Measurements from ENCODE around the gene CNEP1R1.
A peak's percentile ranks its signal among the peaks of the same experiment; 100 is the strongest.
"Not testable (repeated sequence)": the region's sequence is repeated elsewhere in the genome, so short reads cannot be mapped to it uniquely, and the experiment has no call there.

The CNEP1R1 gene, protein sequence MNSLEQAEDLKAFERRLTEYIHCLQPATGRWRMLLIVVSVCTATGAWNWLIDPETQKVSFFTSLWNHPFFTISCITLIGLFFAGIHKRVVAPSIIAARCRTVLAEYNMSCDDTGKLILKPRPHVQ

DNA sequence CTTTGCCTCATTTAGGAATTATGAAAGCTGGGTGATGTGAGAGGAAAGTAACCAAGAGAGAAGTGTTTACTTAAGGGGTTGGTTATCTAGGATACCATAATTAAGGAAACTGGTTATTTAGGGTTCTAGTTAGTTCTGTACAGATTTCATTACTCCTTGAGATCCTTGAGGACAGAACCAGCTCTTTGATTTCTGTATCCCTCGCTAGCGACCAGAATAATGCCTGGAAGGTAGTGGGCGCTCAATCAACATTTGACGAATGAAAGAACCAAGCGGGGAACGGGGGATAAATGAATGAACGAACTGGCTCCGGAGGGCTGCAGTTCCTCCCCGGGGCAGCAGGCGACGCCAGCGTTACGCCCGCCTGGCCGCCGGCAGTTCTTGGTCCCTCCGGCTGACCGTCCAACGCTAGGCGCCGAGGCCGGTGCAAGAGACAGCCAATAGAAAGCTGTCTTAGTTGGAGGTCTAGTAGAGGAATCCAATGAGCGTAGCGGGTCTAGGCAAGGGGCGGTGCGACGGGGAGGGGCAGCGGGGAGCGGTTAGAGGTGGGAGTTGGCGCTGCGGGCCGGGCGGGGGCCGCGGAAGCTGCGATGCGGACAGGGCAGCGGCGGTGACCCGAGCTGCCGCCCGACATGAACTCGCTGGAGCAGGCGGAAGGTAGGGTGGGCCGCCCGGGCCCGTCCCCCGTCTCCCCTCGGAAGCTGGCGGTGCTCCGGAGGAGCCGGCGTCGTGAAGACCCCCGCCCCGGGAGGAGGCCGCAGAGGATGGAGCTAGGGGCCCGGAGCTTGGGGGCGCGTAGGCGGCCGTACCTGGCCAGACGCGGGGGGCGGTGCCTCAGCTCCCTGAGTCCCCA, at the start of gene CNEP1R1:
Gene CNEP1R1, plus strand, starts transcription at position 542 of the 853 bp plus-strand sequence. Its CDS starts 91 bp downstream, at position 633.
- peak; percentile 80 to 85 (median 84) for DNase-seq

DNA sequence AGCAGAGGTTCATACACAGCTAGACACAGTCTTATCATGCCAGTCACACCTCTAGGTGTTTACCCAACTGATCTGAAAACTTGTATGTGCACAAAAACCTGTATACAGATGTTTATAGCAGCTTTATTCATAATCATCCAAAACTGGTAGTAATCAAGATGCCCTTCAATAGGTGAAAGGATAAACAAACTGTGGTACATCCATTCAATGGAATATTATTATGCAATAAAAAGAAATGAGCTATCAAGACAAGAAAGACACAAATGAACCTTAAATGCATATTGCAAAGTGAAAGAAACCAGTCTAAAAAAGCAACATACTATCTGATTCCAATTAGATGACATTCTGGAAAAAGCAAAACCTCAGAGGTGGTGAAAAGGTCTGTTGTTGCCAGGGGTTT, 47.6 kb upstream of the CNEP1R1 start:
- DNase-seq: no peak

DNA sequence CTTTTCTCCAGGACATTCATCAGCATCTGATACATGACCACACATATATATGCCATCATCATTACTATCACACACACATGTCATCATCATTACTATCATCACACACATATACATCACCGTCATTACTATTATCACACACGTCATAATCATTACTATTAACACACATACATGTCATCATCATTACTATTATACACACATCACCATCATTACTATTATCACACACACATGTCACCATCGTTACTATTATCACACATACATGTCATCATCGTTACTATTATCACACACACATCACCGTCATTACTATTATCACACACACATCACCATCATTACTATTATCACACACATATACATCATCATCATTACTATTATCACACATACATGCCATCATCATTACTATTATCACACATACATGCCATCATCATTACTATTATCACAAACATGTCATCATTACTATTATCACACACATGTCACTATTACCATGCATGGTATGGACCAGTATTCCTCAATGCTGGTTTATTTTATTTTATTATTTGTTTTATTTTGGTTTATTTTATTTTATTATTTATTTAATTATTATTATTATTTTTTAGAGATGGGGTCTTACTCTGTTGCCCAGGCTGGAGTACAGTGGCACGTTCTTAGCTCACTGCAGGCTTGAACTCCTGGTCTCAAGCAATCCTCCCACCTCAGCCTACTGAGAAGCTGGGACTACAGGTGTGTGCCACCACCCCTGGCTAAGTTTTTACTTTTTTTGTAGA, 46.3 kb upstream of the CNEP1R1 start:
- DNase-seq: no peak

DNA sequence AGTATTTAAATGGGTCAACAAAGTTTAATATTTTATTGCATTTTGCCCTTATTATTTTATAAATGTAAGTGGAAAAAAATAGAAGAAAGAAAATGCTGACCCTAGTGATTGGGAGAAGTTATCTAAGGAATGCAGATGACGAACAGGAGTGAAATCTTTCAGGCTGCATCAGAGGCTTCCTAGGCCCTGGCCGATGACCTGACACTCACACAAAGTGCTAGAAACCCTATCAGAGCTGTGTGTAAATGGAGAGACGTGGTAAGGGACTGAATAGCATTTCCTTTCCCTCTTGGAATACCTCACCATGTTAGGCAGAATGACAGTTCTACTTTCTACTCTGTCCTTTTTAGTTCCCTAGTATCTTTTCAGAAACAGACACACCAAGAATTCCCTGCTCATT, 44.9 kb upstream of the CNEP1R1 start:
- no peak for DNase-seq

DNA sequence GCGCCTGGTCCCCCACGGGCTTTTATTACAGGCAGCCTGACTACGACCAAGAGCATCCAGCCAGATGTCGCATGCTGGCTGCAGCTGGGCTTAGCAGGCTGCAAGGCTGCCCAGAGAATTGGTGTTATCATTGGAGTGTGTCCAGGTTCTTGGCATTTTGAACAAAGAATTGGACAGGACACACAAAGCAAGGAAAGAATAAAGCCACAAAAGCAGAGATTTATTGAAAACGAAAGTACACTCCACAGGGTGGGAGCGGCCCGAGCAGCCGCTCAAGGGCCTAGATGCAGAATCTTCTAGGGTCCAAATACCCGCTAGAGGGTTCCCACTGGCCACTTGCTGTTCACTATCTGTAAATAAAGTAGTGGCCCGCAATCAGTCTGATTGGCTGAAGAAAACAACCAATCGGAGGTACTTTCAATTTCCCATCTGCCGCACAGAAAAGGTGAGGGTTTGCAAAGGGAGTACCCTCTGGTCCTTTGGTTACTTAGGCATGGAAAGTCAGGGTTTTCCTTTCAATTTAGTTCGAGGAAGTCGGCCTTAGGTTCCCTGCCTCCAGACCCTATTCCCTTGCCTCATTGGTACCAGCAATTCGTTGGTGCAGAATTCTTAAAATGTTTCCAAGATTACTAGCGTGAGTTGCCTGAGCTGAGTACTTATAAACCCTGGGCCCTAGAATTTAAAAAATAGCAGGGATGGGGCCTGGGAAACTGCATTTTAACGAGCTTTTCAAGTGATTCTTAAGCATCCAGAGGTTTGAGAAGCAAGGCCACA, 38.5 kb upstream of the CNEP1R1 start:
- DNase-seq: no peak

DNA sequence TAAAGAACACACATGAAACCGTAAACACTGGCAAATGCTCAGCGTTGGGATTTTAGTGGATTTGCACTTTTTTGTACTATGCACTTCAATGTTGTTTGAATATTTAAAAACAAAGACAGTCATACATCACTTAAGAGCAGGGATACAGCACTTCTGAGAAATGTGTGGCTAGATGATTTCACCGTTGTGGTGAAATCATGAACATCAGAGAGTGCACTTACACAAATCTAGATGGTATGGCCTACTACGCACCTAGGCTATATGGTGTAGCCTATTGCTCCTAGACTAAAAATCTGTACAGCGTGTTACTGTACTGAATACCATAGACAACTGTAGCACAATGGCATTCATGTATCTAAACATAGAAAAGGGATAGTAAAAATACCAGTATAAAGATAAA, 37.6 kb upstream of the CNEP1R1 start:
- no peak for DNase-seq

DNA sequence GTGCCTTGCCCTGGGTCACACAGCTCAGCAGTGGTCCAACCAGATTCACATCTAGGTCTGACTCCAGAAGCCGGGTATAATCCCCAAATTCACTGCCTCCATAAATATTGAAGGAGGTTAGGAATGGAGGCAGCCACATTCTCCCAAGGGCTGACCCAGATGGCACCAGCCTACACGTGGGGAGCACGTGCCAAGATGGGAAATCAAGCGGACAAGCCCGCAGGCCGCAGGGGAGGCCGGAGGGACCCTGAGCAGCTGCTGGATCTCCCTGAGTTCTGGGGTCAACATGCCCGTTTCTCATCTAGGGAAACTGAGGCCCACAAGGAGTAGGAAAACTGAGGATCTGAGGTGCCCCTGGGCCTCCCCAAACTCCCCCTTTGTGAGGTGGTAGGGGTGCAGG, 32.2 kb upstream of the CNEP1R1 start:
- DNase-seq: no peak

DNA sequence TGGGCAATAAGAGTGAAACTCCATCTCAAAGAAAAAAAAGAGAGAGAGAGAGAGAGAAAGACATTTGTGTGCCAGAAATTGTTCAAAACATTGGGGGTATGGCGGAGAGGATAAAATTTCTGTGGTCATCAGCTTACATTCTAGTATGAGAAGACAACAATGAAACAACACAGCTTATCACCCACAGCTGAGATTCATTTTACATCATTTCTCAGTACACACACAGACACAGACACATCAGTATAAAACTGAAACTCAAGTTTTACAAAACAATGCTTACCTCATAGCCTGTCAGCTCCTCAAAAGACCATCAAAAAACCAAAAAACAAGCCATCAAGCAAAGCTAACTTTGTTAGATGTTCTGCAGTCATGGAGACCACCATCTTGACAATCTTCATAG, 31.4 kb upstream of the CNEP1R1 start:
- DNase-seq: no peak

DNA sequence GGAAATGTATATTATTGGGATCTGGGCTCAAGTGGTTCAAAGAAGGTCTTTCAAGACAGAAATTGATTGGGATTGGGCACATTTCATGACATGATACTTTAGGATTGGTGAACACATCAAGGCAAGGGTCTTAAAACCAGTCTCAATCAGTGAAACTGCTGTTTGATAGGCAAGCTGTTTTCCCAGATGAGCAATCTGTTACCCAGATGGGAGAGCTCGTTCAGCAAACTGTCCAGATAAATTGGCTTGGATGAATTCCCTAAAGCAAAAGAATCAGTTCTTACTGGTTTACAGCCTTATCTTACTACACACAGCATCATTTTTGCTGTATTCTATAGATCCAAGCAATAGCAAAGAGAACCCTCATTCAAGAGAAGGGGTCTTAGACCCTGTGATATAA, 31.0 kb upstream of the CNEP1R1 start:
- no peak for DNase-seq

DNA sequence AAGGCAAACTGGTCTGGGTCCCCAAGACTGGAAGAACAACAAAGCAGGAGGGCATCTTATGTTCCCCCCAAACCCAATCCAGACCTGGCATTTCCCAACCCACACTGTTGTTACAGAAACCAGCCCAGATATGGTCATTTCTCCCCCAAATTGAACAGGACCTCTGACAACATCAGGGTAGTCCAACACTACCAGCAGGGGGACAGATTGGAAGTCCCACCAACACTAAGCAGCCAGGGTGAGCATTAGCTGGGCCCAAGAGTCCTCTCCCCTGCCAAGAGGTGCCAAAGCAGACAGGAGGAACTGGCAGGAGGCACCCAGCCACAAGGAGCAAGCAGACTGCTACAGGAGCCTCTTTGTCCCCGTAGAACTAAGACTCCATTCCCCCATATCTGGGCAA, 29.3 kb upstream of the CNEP1R1 start:
- DNase-seq: no peak

DNA sequence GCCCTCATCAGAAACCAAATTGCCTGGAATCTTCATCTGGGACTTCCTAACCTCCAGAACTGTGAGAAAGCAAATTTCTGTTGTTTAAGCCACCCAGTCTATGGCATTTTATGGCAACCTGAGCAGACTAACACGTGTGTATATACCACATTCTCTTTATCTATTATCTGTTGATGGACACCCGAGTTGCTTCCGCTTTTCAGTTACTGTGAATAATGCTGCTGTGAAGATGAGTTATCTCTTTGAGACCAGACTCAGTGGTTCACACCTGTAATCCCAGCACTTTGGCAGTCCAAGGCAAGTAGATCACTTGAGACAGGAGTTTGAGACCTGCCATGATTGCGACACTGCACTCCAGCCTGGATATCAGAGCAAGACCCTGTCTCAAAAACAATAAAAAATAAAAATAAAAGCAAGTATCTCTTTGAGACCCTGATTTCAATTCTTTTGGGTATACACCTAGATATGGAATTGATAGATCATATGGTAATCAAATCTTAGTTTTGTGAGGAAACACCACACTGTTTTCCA, 27.2 kb upstream of the CNEP1R1 start:
- no peak for DNase-seq

DNA sequence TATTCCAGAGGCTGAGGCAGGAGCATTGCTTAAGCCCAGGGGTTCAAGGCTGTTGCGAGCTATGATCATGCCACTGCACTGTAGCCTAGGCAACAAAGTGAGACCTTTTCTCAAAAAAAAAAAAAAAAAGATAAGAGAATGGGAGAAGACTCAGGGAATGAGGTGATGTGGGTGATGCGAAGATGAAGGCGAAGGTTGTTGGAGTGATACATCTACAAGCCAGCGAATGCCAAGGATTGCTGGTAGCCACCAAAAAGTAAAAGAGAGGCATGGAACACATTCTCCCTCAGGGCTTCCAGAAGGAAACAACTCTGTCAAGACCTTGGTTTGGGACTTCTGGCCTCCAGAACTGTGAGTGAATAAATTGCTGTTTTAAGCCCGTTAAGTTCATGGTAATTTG, 26.0 kb upstream of the CNEP1R1 start:
- DNase-seq: no peak

DNA sequence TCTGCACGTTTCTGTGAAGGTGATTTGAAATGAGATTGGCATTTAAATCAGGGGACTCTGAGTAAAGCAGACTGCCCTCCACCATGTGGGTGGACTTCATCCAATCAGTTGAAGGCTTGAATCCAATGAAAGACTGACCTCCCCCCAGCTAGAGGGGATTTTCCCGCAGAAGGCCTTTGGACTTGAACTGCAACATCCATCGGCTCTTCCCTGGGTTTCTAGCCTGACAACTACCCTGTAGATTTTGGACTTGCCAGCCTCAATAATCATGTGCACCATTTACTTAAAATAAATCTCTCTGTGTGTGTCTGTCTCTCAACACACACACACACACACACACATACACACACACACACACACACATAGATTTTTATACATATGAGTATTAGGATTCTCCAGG, 23.9 kb upstream of the CNEP1R1 start:
- DNase-seq: no peak

DNA sequence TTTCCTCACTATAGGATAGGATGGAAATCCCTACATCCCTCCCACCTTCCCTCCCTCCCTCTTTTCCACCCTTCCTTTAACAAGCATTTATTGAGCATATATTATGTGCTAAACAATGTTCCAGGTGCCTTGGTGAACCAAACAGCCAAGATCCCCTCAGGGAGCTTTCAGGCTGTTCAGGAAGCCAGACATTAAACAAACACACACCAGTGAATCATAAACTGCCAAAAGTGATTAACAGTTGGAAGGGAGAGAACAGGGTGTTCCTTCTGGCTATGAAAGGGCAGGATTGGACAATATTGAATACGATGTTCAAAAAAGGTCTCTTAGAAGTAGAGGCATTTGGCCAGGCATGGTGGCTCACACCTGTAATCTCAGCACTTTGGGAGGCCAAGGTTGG, 22.8 kb upstream of the CNEP1R1 start:
- no peak for DNase-seq

DNA sequence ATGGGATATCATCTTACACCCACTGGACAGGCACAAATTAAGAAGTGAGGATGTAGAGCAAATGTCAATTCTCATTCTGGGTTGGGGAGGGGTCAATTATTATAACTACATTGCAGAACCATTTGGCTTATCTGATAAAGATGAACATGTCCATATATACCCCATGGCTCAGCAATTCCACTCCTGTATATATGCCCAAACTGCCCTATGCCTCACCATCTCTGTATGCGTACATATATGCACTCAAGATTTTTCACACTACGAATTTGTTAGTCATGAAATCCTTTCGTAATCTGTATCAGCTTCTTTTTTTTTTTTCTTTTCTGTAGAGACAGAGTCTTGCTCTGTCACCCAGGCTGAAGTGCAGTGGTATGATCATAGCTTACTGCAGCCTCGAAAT, 20.8 kb upstream of the CNEP1R1 start:
- no peak for DNase-seq

DNA sequence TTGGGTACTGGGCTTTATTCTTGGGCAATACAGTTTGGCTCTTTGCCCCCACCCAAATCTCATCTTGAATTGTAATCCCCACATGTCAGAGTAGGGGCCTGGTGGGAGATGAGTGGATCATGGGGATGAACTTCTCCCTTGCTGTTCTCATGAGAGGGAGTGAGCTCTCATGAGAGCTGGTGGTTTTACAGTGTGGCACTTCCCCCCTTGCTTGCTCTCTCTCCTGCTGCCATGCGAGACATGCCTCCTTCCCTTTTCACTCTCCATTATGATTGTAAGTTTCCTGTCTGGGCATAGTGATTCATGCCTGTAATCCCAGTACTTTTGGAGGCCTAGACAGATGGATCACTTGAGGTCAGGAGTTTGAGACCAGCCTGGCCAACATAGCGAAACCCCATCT, 18.1 kb upstream of the CNEP1R1 start:
- DNase-seq: no peak

DNA sequence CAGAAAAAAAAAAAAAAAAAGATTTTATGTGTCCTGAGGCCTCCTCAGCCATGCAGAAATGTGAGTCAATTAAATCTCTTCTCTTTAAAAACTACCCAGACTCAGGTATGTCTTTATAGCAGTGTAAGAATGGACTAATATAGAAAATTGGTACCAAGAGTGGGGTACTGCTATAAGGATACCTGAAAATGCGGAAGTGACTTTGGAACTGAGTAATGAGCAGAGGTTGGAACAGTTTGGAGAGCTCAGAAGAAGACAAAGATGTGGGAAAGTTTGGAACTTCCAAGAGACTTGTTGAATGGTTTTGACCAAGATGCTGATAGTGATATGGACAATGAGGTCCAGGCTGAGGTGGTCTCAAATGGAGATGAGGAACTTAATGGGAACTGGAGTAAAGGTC, 17.3 kb upstream of the CNEP1R1 start:
- DNase-seq: no peak

DNA sequence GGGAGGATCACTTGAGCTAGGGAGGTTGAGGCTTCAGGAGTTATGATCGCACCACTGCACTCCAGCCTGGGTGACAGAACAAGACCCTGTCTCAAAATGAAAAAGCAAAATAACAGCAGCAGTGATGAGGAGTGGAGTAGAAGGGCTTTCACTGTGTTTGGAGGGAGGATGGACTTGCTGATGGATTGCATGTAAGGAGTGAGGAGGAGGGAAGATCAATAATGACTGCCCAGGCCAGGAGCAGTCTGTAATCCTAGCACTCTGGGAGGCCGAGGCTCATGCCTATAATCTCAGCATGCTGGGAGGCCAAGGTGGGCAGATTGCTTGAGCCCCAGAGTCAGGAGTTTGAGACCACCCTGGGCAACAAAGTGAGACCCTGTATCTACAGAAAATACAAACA, 14.8 kb upstream of the CNEP1R1 start:
- no peak for DNase-seq

DNA sequence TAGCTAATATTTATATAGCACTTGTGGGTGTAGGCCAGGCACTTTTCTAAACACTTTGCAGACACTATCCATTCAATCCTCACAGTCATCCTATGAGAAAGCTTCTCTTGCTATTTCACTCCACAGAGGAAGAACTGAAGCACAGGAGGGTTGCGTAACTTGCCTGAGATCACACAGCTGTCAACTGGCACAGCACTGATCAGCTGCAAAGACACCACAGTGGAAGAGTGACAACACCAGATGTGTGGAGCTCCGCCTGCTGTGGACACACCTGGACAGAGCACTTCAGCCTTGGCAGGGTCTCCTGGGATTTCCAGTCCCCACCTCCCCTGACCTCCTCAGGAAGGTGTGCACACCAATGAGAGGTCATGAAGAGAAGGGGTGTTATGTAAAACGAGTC, 13.3 kb upstream of the CNEP1R1 start:
- no peak for DNase-seq

DNA sequence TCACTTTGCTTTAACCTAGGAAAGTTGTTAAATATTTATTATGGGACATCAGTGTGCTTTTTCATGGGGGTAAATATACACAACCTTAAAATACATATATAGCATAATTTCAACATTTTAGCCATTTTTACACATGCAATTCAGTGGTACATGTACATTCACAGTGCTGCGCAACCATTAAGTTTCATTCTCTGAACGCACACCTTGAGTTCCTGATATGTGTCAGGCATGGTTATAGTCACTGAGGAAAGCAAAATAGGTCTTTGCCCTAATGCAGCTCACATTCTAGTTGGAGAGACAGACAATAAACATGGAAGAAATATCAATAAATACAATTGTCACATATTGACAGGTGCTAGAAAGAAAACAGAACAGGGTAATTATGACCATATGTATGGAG, 12.8 kb upstream of the CNEP1R1 start:
- DNase-seq: no peak

DNA sequence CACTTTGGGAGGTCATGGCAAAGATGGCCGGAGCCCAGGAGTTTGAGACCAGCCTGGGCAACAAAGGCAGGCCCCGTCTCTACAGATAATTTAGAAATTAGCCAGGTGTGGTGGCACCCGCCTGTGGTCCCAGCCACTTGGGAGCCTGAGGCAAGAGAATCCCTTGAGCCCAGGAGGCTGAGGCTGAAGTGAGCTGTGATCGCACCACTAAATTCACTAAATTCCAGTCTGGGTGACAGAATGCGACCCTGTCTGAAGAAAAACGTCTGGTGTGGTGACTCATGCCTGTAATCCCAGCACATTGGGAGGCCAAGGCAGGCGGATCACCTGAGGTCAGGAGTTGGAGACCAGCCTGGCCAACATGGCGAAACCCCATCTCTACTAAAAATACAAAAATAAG, 10.8 kb upstream of the CNEP1R1 start:
- DNase-seq: not testable (repeated sequence)

DNA sequence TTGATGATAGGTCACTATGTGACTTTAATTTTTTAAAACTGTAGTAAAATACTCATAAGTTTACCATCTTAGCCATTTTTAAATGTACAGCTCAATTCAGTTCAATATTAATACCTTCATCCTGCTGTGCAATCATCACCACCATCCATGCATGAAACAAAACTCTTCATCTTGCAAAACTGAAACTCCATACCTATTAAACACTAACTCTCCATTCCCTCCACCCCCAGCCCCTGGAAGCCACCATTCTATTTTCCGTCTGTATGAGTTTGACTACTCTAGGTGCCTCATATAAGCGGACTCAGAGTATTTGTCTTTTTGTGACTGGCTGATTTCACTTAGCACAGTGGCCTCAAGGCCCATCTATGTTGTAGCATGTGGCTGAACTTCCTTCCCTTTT, 9.4 kb upstream of the CNEP1R1 start:
- no peak for DNase-seq

DNA sequence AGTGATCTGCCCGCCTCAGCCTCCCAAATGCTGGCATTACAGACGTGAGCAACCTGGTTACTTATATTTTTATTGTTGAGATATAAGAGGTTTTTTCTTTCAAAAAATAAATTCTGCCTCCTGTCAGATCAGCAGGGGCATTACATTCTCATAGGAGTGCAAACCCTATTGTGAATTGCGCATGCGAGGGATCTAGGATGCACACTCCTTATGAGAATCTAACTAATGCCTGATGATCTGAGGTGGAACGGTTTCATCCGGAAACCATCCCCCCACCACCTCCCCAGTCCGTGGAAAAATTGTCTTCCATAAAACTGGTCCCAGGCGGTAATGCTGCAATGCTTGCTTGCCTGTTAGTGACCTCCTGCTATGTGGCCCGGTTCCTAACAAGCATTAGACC, 7.5 kb upstream of the CNEP1R1 start:
- no peak for DNase-seq
